ENCODE data around the gene PCBP3. TPM values are rescaled to one million over a fixed set of nuclear protein-coding genes. Genes with fewer than 3 reads are reported as not detected.

Gene PCBP3
- total and polyA plus RNA-seq, 2 of the 8 experiments (the other 6 are each of a cell fraction or from before 2014, with no cell fraction given): 3.5 to 6.3 TPM

GRCh38 chr21:45818276-45818903, 174.9 kb downstream of the PCBP3 start (continued):
- TF ChIP-seq CHD7 (IDR thresholded peaks at IDR 0.05; ENCODE audit: insufficient replicate concordance, low read length) (no peak), RFX5 (IDR thresholded peaks at IDR 0.05; ENCODE audit: borderline replicate concordance, low read depth, low read length) (no peak), BCL11A (IDR thresholded peaks at IDR 0.05; ENCODE audit: low read depth in 2 of 2, low read length in 2 of 2) (no peak), SUZ12 (IDR thresholded peaks at IDR 0.05; ENCODE audit: low read length) (no peak), PHF8 (conservative IDR thresholded peaks at IDR 0.05; ENCODE audit: low read depth, low read length) (no peak), TAF1 (IDR thresholded peaks at IDR 0.05; ENCODE audit: low read depth, low read length) (no peak), NANOG (IDR thresholded peaks at IDR 0.05; ENCODE audit: insufficient read depth, low read depth, low read length, poor library complexity, severe bottlenecking) (no peak), EP300 (IDR thresholded peaks at IDR 0.05; ENCODE audit: borderline replicate concordance in 1 of 2, low read depth in 2 of 2, low read length in 2 of 2) (no peak), KDM5A (IDR thresholded peaks at IDR 0.05; ENCODE audit: low read length) (no peak), JUN (IDR thresholded peaks at IDR 0.05; ENCODE audit: low read depth, low read length) (no peak), CHD1 (IDR thresholded peaks at IDR 0.05; ENCODE audit: low read depth, low read length) (no peak)
